H9 (cell line): ENCODE data around the gene TRMT11. TPM values are rescaled to one million over a fixed set of nuclear protein-coding genes. Genes with fewer than 3 reads are reported as not detected.
A peak's percentile ranks its signal among the peaks of the same experiment; 100 is the strongest.

Experiments used
- DNase-seq: peaks from one replicate; pipeline ENCODE4 v3.0.0-alpha.2; 2017
- H2AFZ ChIP-seq: one replicate; pipeline ENCODE4 v1.6.1; 2013; ENCODE audit warnings: mild to moderate bottlenecking, low read length, control low read depth, moderate library complexity
- H2AK5ac ChIP-seq: 2 replicates; pipeline ENCODE4 v1.6.1; 2013; ENCODE audit warnings: low read length, control low read depth, mixed read lengths; ENCODE audit not compliant: insufficient read length
- H2BK120ac ChIP-seq: one replicate; pipeline ENCODE4 v1.6.1; 2013; ENCODE audit warnings: low read depth, mild to moderate bottlenecking, low read length, control low read depth, inconsistent platforms; ENCODE audit not compliant: poor library complexity, severe bottlenecking
- H2BK12ac ChIP-seq: 2 replicates; pipeline ENCODE4 v1.6.1; 2013; ENCODE audit warnings: low read length, control low read depth, mixed read lengths, low read depth; ENCODE audit not compliant: insufficient read length
- H2BK15ac ChIP-seq: 2 replicates; pipeline ENCODE4 v1.6.1; 2013; ENCODE audit warnings: low read depth, low read length, control low read depth
- H2BK20ac ChIP-seq: one replicate; pipeline ENCODE4 v1.6.1; 2013; ENCODE audit warnings: low read depth, mild to moderate bottlenecking, low read length, control low read depth, inconsistent platforms; ENCODE audit not compliant: poor library complexity, severe bottlenecking
- H2BK5ac ChIP-seq: 2 replicates; pipeline ENCODE4 v1.6.1; 2013; ENCODE audit warnings: low read length, control low read depth, mixed read lengths; ENCODE audit not compliant: insufficient read length
- H3K14ac ChIP-seq: 2 replicates; pipeline ENCODE4 v1.6.1; 2013; ENCODE audit warnings: low read length, control low read depth; ENCODE audit not compliant: insufficient read depth
- H3K18ac ChIP-seq: 2 replicates; pipeline ENCODE4 v1.6.1; 2013; ENCODE audit warnings: low read depth, mild to moderate bottlenecking, mixed read lengths, low read length, control low read depth; ENCODE audit not compliant: insufficient read length
- H3K23ac ChIP-seq: 2 replicates; pipeline ENCODE4 v1.6.1; 2013; ENCODE audit warnings: low read length, control low read depth, mixed read lengths, low read depth; ENCODE audit not compliant: insufficient read length
- H3K23me2 ChIP-seq: 2 replicates; pipeline ENCODE4 v1.6.1; 2013; ENCODE audit warnings: low read depth, mild to moderate bottlenecking, mixed read lengths, low read length, control low read depth; ENCODE audit not compliant: insufficient read length, poor library complexity, severe bottlenecking
- H3K27ac ChIP-seq: 2 replicates; pipeline ENCODE4 v1.5.1; 2013; ENCODE audit warnings: low read length, control low read depth, mixed read lengths, low read depth; ENCODE audit not compliant: insufficient read length
- H3K27me3 ChIP-seq: 2 replicates; pipeline ENCODE4 v1.6.1; 2013; ENCODE audit warnings: low read length, control low read depth, inconsistent platforms; ENCODE audit not compliant: insufficient read depth
- H3K4ac ChIP-seq: 2 replicates; pipeline ENCODE4 v1.6.1; 2013; ENCODE audit warnings: low read depth, mild to moderate bottlenecking, control low read depth, inconsistent platforms, low read length, moderate library complexity
- H3K4me1 ChIP-seq: 2 replicates; pipeline ENCODE4 v1.6.1; 2013; ENCODE audit warnings: low read length, control low read depth, inconsistent platforms; ENCODE audit not compliant: insufficient read depth
- H3K4me2 ChIP-seq: 2 replicates; pipeline ENCODE4 v1.6.1; 2013; ENCODE audit warnings: low read length, control low read depth, mixed read lengths; ENCODE audit not compliant: insufficient read length, insufficient read depth
- H3K56ac ChIP-seq: 2 replicates; pipeline ENCODE4 v1.6.1; 2013; ENCODE audit warnings: low read depth, mild to moderate bottlenecking, mixed read lengths, low read length, control low read depth; ENCODE audit not compliant: insufficient read length
- H3K79me1 ChIP-seq: 2 replicates; pipeline ENCODE4 v1.6.1; 2013; ENCODE audit warnings: low read depth, mild to moderate bottlenecking, moderate library complexity, low read length, control low read depth, inconsistent platforms; ENCODE audit not compliant: insufficient read depth, poor library complexity, severe bottlenecking
- H3K79me2 ChIP-seq: 2 replicates; pipeline ENCODE4 v1.6.1; 2013; ENCODE audit warnings: low read length, control low read depth, inconsistent platforms; ENCODE audit not compliant: insufficient read depth
- H3K9ac ChIP-seq: 2 replicates; pipeline ENCODE4 v1.6.1; 2013; ENCODE audit warnings: low read length, control low read depth, mixed read lengths; ENCODE audit not compliant: insufficient read length; ENCODE audit errors: extremely low read depth
- H3K9me3 ChIP-seq: one replicate; pipeline ENCODE4 v1.6.1; 2013; ENCODE audit warnings: low read depth, low read length, inconsistent platforms; ENCODE audit not compliant: control insufficient read depth
- H3T11ph ChIP-seq: one replicate; pipeline ENCODE4 v1.6.1; 2013; ENCODE audit warnings: mild to moderate bottlenecking, low read length, control low read depth, inconsistent platforms
- H4K20me1 ChIP-seq: one replicate; pipeline ENCODE4 v1.6.1; 2013; ENCODE audit not compliant: control insufficient read depth, insufficient read length, insufficient read depth
- H4K5ac ChIP-seq: 2 replicates; pipeline ENCODE4 v1.6.1; 2013; ENCODE audit warnings: low read depth, mild to moderate bottlenecking, mixed read lengths, low read length, control low read depth; ENCODE audit not compliant: insufficient read length
- H4K8ac ChIP-seq: replicated peaks from 2 replicates; pipeline ENCODE4 v1.6.1; 2013; ENCODE audit warnings: low read length, control low read depth, mixed read lengths, low read depth; ENCODE audit not compliant: insufficient read length
- H4K91ac ChIP-seq: 2 replicates; pipeline ENCODE4 v1.6.1; 2013; ENCODE audit warnings: low read depth, mild to moderate bottlenecking, moderate library complexity, mixed read lengths, low read length, control low read depth; ENCODE audit not compliant: insufficient read length
- H3K27ac Mint-ChIP-seq, 3 experiments: 2 replicates in 2 of 3; 3 replicates in 1 of 3; pipeline ENCODE4 v1.8.0; 2020 to 2021; ENCODE audit warnings: mixed read lengths in 3 of 3, mild to moderate bottlenecking in 1 of 3, moderate library complexity in 1 of 3
- H3K27me3 Mint-ChIP-seq: 2 replicates; pipeline ENCODE4 v1.8.0; 2021; ENCODE audit warnings: low read depth, mild to moderate bottlenecking, moderate library complexity, mixed read lengths
- H3K36me3 Mint-ChIP-seq, 3 experiments: 2 replicates in 2 of 3; 3 replicates in 1 of 3; pipeline ENCODE4 v1.8.0; 2020 to 2021; ENCODE audit warnings: low read depth in 3 of 3, mixed read lengths in 3 of 3; ENCODE audit not compliant: insufficient read depth in 1 of 3
- H3K4me1 Mint-ChIP-seq, 2 experiments: 2 replicates each; pipeline ENCODE4 v1.8.0; 2020; ENCODE audit warnings: mixed read lengths in 2 of 2
- H3K4me3 Mint-ChIP-seq, 2 experiments: 2 replicates in 1 of 2; 3 replicates in 1 of 2; pipeline ENCODE4 v1.8.0; 2020 to 2021; ENCODE audit warnings: mild to moderate bottlenecking in 2 of 2, mixed read lengths in 2 of 2, moderate library complexity in 1 of 2
- H3K9me3 Mint-ChIP-seq, 2 experiments: 2 replicates in 1 of 2; 3 replicates in 1 of 2; pipeline ENCODE4 v1.8.0; 2020; ENCODE audit warnings: mild to moderate bottlenecking in 2 of 2, mixed read lengths in 2 of 2, moderate library complexity in 1 of 2
- CTCF ChIP-seq: fragments of 200-600 bp; sonication (generic); conservative IDR thresholded peaks from 3 replicates; pipeline ENCODE4 v1.8.0; 2021; ENCODE audit warnings: antibody characterized with exemption, mild to moderate bottlenecking
- WGBS: extraction: QIAGEN DNeasy Blood & Tissue Kit; methylation state at CpG from one replicate; pipeline ENCODE4 v1.1.7; 2013; ENCODE audit warnings: missing lambda C conversion rate, low lambda C conversion rate, mixed read lengths; ENCODE audit not compliant: insufficient read length; ENCODE audit errors: extremely low coverage; 5-methylcytosine and 5-hydroxymethylcytosine counted together
- total RNA-seq: library from RNA; stranded (reverse); gene quantifications from 2 replicates; pipeline ENCODE4 v1.2.1, GENCODE V29; 2021

TRMT11 gene
- total RNA-seq, 1 experiment from 2014 or later = 31.1 TPM

GRCh38 chr6:126033696-126034095, 47.4 kb downstream of the TRMT11 start:
- Histone ChIP-seq H2BK120ac (no peak overlapping the region), H4K20me1 (no peaks in the 10 kb centered on the region), H3K9me3 (no peaks in the 10 kb centered on the region), H3K79me2 (no peaks in the 10 kb centered on the region), H2AK5ac (no peak overlapping the region), H2BK15ac (no peak overlapping the region), H2AFZ (no peak overlapping the region), H2BK20ac (no peak overlapping the region), H3K4ac (no peak overlapping the region), H2BK5ac (no peak overlapping the region), H3K4me2 (no peak overlapping the region), H3K14ac (no peak overlapping the region), H3T11ph (no peak overlapping the region), H3K18ac (no peak overlapping the region), H3K23ac (no peak overlapping the region), H3K23me2 (no peaks in the 10 kb centered on the region), H4K5ac (no peak overlapping the region), H2BK12ac (no peak overlapping the region), H3K27ac (no peak overlapping the region), H3K27me3 (no peaks in the 10 kb centered on the region), H4K91ac (no peak overlapping the region), H3K9ac (no peak overlapping the region), H4K8ac (no peak overlapping the region), H3K56ac (no peak overlapping the region), H3K79me1 (no peaks in the 10 kb centered on the region), H3K4me1 (no peaks in the 10 kb centered on the region)
- Mint-ChIP-seq H3K27me3 (no peaks in the 10 kb centered on the region), H3K4me3 (no peak overlapping the region), H3K4me1 (peaks cover 9 to 14% of the 10 kb centered on the region in 2 experiments), H3K9me3 (no peaks in the 10 kb centered on the region), H3K27ac (peak overlapping the region in 2 of 3 experiments; percentile 55 to 72; a peak in 4 of 7 replicates), H3K36me3 (peaks cover 10 to 25% (median 24%) of the 10 kb centered on the region in 3 experiments; a peak in 6 of 7 replicates)
- no peak for DNase-seq
- WGBS = no CpG with 5 or more reads among the region's 3 CpGs
- TF ChIP-seq CTCF = peak; percentile 62
